CD4-positive, alpha-beta T cell treated with Interleukin-12 subunit alpha and Interleukin-12 subunit beta, for 1 hour (primary cell): ENCODE results near the gene PPFIBP1.

Experiments used
- DNase-seq: peaks from one replicate; pipeline ENCODE4 v3.0.0-alpha.2; 2020

PPFIBP1 gene

DNA sequence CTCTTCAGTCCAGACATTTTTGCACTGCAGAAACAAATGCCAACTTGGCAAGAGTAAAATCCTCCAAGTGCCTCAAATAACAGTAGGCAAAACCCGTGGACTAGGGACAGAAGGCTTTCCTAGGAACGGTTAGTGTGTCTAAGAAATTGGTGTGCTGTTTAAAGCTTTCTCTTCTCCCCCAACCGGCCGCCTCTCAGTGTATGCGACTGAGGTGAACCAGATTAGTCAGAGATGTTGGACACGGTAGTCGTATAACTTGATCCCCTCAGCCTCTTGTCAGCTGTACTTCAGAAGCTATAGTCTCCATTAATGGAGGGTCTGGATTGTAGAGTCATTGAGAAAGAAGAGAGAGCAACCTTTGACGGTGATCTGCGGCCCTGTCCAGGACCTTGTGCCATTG, 21.7 kb downstream of the PPFIBP1 start:
- no peak for DNase-seq

DNA sequence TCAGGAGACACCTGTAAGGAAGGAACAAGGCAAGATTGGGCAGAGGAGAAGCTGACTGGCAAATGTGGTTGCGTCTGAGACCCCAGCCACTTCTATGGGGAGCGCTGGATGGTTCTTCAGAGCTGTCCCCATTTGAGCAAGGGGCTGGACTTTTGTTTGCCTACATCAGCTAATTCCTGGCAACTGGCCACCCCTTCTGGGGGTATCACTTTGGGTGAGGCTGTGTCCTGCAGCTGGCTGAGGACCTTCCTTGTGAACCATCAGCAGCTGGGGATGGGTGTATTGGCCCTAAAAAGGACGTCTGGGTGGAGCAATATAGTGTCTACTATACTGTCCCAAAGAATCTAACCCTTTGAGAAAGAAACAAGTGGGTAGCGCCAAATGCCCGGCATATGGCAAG, 23.6 kb downstream of the PPFIBP1 start:
- no peak for DNase-seq

DNA sequence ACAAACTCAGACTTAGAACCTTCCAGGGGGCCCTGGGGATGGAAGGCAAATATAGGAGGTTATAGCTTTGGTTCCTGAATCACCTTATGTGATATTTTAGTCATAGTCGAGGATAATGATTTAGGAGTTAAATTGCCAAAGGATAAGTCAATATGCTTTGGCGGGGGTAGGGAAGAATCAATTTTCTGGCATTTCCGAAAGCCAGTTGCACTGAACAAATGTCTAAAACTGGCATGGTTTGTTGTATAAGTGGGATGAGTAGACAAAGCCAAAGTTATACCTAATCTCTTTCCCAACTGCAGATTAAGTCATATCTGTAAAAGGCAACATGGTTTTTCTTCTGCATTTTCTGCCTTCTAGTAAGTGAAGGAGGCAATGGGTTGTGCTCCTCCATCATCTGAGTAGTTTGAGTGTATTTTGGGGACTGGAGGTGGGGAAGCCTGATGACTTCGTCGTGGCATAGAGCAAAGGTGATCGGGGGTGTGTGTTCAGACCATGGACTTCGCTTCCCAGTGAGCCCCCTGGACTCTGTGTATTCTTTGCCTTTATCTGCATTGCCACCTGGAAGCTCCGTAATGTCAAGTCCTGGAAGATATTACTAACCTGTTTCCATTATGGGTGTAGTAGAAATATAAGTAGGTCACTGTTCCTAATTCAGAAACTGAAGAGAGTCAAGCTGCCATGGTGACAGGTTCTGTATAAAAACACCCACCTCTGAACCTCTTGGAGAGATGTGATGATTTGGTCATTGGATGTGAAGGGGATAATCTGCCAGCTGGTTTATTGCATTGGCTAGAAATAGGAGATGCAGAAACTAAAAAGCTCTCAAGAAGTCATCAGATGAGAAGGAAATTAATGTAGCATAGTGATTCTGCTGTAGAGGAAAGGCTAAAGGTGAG, 24.5 kb downstream of the PPFIBP1 start:
- DNase-seq, result no peak

- DNase-seq, result no peak
Observed at GRCh38 chr12:27549236-27549800, 25.3 kb downstream of the PPFIBP1 start.

DNA sequence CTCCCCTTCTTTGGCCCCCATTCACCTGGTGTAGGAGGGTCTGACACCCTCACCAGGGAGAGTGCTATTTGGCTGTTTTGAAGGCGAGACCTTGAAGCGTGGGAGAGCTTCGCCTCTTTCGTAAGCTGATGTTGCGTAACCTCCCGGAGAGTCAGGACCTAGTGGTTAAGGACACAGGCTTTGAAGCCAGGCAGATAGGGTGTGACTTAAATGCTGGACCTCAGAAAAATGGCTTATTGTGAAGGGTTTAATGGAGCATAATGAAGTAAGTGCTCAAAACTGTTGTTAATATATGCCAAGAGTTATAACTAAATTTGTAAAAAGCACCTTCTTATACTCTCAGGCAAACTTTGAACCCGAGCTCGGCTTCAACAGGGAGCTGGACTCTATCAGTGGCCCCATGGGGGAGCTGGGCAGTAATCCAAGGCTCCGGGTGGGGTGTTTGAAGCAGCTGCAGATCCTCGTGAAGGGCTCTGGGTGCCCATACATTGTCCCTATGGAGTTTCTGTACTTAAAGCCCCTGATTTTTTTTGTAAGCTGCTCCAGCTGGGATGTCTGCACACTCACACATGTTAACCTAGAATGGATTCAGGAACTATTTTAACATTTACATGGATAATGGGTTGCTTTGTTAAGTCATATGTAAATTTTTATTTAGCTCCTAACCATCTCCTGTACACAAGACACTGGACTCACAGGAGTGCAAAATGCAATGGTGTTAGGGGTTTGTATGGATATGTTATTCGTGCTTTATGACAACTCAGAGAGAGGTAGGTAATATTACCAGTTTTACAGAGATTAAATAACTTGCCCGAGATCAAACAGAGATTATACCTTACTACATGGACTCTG, 26.0 kb downstream of the PPFIBP1 start:
- no peak for DNase-seq

DNA sequence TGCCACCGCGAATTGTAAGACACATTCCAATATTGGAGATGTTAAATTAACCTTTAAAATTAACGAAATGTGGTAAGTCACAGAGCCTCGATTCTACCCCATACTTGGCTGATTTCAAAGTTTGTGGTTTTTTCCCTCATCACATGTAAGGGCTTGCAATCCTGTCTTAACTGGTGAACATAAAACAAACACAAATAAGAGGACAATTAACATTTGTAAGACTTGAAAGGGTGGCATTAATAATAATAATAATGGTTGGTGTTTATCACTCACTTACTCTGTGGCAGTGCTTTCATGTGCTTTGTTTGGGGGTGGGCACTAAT, 26.6 kb downstream of the PPFIBP1 start:
- no peak for DNase-seq

DNA sequence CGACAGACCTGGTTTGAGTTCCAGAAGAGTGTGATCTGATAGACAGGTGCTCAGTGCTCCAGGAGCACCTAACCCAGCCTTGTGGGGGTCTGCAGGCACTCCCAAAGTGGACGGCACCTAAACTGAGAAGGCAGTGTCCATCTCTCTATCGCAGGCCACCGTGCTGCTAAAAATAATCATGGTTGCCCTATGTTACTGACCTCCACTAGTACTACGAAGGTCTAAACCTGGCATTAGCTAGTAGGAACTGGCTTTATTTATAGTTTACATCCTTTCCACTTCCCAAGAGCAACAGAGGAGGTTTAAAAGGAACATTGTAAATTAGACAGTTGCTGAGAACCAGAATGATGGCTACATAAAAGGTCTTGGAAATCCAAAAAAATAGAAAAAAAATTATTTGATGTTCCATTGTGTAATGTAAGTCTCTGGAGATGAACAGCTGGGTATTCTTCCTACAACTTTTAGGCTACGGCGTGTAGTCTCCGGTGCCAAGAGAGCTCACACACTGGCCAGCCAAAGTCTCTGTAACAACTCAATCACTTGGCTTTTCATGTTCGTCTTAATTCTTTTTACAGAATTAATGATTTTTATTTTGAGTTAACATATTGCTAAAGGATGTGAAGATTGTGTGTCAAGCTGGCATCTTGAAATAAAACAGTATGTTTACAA, 27.3 kb downstream of the PPFIBP1 start:
- DNase-seq, result no peak

DNA sequence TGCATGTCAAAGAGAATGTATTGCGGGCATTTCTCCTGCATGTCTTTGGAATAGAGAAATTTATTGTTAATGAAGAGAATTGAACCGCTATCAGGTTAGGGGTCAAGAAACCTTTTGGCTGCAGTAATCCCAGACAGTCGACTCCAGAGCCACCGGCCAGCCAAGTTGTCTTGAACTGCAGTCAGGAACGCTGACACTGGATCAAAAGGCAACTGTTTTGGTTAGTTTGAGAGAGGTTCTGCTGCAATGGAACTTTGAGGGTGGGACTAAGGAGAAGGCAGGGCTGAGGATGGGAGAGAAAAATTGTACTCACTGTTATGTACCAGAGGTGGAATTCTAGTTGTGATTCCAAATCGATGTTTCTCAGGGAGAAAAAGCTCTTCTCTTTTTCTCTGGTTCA, 28.2 kb downstream of the PPFIBP1 start:
- DNase-seq, result no peak

- no peak for DNase-seq
Observed at GRCh38 chr12:27552886-27553560, 29.0 kb downstream of the PPFIBP1 start.

- DNase-seq, result no peak
Observed at GRCh38 chr12:27553941-27554340, 29.9 kb downstream of the PPFIBP1 start.

GRCh38 chr12:27554421-27555186, 30.6 kb downstream of the PPFIBP1 start:
- DNase-seq, result no peak

DNA sequence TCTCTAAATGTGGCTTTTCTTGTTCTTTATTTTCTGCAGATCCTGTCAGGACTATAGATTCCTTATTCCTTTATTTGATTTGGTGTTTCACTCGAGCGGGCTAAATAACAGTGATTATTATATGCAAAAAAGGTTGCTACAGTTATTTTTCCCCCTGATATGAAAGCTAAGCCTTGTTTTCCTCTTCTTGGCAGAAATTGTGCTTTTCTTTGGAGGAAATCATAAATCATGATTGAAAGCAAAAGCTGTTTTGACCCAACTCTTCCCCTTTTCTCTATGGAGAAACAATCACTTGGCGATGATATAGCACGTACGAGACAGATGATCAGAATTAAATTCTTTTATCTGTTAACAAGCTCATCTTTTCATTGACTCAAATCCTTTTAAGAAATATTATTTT, 31.4 kb downstream of the PPFIBP1 start:
- DNase-seq, result no peak

DNA sequence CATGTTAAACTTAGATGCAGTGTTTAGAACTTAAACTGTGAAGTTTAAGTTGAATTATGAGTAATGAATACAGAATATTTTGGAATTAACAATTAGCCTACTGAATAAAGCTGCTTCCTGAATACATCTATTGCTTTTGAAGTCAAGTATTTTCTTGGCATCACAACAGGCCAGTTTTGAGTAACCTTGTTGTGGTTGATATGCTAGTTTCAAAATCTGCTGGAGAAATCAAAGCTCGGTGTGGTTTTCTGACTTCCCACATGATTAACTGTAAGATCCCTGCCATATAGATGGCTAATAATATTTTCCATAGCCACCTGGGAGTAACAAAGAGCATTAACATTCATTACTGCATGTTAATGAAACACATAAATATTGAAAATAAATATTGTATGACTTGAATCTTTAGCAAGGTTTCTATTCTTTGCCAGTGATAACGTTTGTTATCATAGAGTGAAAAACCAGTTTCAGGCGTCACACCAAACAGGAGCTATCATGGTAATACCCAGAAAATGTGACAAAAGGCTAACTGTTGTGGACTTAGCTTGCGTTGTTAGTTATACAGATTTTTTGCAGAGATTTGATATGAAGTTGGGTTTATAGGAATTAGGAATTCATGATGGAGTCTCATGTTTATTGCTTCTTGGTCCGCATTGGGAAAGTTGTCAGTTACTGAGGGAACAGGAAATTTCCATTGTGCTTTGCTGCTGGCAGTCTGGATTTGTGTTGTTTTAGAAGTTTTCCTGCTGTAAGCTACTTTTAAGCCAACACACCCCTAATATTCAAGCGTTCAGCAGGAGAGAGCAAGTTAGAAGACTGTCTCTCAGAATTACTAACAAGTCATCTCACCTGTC, 32.1 kb downstream of the PPFIBP1 start:
- no peak for DNase-seq

- DNase-seq, result no peak
Observed at GRCh38 chr12:27560126-27560525, 36.1 kb downstream of the PPFIBP1 start.

GRCh38 chr12:27561535-27562350, 37.7 kb downstream of the PPFIBP1 start:
- no peak for DNase-seq

DNA sequence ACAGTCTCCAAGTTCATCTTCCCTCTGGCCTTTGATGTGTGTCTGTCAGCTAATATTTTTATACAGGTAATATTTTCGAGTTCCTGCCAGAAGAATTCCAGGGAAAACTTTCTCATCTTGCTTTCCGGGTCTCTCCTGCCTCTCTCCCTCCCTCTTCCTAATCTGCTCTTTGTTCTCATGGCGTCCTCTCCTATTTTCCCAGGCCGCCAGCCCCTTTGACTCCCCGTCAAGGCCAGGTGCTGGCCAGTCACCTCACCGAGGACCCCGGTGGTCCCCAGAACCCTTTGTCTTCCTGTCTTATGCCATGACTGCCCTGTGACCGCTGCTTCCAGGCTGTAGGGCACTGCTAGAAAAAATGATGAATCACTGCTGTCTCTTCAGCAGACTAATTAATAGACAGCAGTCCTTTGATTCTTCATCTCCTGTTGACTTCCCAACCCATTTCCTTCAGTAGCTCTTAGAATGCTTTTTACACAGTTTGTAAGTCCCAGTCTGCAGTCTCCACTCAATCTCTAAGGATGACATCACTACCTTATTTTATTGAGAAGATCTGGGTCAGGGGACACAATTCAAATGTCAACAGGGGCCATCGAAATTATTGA, 40.7 kb downstream of the PPFIBP1 start:
- no peak for DNase-seq

- DNase-seq, result no peak
Observed at GRCh38 chr12:27566159-27566558, 42.2 kb downstream of the PPFIBP1 start.

GRCh38 chr12:27566626-27567025, 42.6 kb downstream of the PPFIBP1 start:
- no peak for DNase-seq

DNA sequence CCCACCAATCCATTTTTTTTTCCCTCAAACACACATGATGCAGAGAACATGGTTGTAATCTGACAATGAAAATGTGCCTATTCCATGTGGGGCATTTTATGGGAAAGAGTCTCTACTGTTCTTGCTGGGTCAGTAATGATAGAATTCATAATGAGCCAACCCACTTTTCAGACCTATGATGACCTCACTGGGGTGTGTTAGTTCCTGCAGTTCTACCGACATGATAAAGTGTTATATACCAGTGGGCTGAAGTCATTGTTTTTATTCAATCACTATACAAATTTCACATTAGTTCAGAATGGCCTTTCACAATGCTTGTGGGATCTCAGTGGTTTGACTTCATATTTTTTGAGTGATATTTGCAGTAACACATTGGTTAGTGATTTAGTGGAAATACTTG, 47.5 kb downstream of the PPFIBP1 start:
- no peak for DNase-seq
